ENCODE data around the gene WIPI1.

Gene WIPI1

DNA sequence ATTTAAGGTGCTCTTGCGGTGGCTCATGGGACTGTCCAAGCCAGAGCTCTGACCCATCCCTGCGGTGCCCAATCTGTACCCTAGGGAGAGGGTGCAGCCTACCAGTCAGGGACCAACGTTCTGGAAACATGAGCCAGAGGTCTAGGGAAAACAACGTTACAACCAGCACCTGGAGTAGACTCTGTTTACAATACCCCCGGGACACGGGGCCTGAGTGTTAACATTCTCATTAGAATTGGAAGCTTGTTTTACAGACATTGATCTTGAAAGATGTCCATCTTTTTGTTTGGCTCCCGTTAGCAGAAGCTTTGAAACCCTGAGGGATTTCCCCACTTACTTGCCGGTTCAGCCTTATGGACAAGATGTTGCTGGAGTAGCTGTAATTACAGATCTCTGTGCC is 6.9 kb downstream of the WIPI1 start:
- TF ChIP-seq, protein P1, sequence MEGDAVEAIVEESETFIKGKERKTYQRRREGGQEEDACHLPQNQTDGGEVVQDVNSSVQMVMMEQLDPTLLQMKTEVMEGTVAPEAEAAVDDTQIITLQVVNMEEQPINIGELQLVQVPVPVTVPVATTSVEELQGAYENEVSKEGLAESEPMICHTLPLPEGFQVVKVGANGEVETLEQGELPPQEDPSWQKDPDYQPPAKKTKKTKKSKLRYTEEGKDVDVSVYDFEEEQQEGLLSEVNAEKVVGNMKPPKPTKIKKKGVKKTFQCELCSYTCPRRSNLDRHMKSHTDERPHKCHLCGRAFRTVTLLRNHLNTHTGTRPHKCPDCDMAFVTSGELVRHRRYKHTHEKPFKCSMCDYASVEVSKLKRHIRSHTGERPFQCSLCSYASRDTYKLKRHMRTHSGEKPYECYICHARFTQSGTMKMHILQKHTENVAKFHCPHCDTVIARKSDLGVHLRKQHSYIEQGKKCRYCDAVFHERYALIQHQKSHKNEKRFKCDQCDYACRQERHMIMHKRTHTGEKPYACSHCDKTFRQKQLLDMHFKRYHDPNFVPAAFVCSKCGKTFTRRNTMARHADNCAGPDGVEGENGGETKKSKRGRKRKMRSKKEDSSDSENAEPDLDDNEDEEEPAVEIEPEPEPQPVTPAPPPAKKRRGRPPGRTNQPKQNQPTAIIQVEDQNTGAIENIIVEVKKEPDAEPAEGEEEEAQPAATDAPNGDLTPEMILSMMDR (IDR thresholded peaks at IDR 0.05; ENCODE audit: low read depth, low read length) = no peak
- TF ChIP-seq EZH2phosphoT487 (IDR thresholded peaks at IDR 0.05; ENCODE audit: low read depth) = no peak
- no peaks in the 10 kb centered on the region for H3K9me3 ChIP-seq (ENCODE audit: insufficient read depth, low read length)
- H3K9ac ChIP-seq (ENCODE audit: low read length) = no peak overlapping the region
- peaks cover 6% of the 10 kb centered on the region; the same call in 1 of the 2 replicates for H3K4me1 ChIP-seq (ENCODE audit: low read length)
- no peak overlapping the region for H3K4me3 ChIP-seq (ENCODE audit: low read length)
- H3K27me3 ChIP-seq (ENCODE audit: low read depth, low read length) = peaks cover 1% of the 10 kb centered on the region
- H3K36me3 ChIP-seq (replicated peaks; ENCODE audit: low read depth, low read length) = peaks cover 6% of the 10 kb centered on the region
- H3K4me2 ChIP-seq (ENCODE audit: low read length) = no peak overlapping the region
- H3K79me2 ChIP-seq (ENCODE audit: low read length) = no peaks in the 10 kb centered on the region
- H3K27ac ChIP-seq (ENCODE audit: low read length) = no peak overlapping the region
- no peaks in the 10 kb centered on the region for H4K20me1 ChIP-seq (ENCODE audit: insufficient read depth, low read length)
- H2AFZ ChIP-seq (ENCODE audit: low read depth, low read length) = no peak overlapping the region

DNA sequence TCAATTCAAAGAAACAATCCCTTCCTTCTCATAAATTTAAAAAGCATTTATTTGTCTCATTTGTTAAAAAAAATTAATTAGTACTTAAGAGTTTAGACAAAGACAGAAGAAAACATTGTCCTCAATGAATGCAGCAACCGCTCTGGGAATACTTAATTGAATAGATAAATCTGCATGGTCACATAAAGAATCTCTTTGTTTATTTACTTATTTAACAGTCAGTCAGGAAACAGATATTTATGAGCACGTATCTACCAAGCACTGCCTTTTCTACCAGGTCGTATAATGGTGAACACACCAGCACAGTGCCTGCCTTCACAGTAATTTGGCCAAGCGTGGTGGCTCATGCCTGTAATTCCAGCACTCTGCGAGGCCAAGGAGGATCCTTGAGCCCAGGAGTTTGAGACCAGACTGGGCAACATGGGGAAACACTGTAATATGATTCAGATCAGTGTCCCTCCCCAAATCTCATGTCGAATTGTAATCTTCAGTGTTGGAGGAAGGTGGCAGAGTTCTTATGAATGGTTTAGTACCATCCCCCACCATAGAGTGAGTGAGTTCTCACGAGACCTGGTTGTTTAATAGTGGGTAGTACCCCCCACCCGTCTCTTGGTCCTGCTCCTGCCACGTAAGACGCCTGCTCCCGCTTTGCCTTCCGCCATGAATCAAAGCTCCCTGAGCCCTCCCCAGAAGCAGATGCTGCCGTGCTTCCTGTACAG is 8.1 kb downstream of the WIPI1 start:
- TF ChIP-seq EZH2phosphoT487 (IDR thresholded peaks at IDR 0.05; ENCODE audit: low read depth) = no peak
- TF ChIP-seq, protein P1 (IDR thresholded peaks at IDR 0.05; ENCODE audit: low read depth, low read length) = no peak
- H3K27me3 ChIP-seq (ENCODE audit: low read depth, low read length) = no peaks in the 10 kb centered on the region
- H2AFZ ChIP-seq (ENCODE audit: low read depth, low read length) = no peak overlapping the region
- no peak overlapping the region for H3K4me2 ChIP-seq (ENCODE audit: low read length)
- peaks cover 6% of the 10 kb centered on the region; the same call in 1 of the 2 replicates for H3K4me1 ChIP-seq (ENCODE audit: low read length)
- peaks cover 6% of the 10 kb centered on the region for H3K36me3 ChIP-seq (replicated peaks; ENCODE audit: low read depth, low read length)
- H3K9ac ChIP-seq (ENCODE audit: low read length) = no peak overlapping the region
- H4K20me1 ChIP-seq (ENCODE audit: insufficient read depth, low read length) = no peaks in the 10 kb centered on the region
- no peaks in the 10 kb centered on the region for H3K9me3 ChIP-seq (ENCODE audit: insufficient read depth, low read length)
- H3K79me2 ChIP-seq (ENCODE audit: low read length) = no peaks in the 10 kb centered on the region
- no peak overlapping the region for H3K27ac ChIP-seq (ENCODE audit: low read length)
- H3K4me3 ChIP-seq (ENCODE audit: low read length) = no peak overlapping the region

DNA sequence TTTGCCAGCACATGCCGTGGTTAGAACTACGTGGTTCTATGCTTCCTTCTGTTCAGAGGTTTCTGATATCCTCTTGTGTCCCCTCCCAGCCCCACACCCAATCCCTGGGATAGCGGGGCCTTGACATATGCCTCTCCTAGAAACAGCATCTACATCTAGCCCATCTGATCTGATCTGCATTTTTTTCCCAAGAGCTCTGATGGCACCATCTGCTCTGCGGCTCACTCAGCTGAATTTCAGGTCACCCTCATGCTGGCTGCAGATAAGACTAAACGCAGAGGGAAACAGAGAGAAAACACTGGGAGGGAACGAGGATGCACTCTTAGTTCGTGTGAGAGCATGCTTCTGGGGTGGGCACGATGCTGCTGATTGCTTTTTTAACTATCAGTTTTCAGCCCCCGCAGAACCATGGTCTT is 10.7 kb downstream of the WIPI1 start:
- no peak overlapping the region for H3K9ac ChIP-seq (ENCODE audit: low read length)
- no peak overlapping the region for H3K4me2 ChIP-seq (ENCODE audit: low read length)
- peaks cover 6% of the 10 kb centered on the region for H3K36me3 ChIP-seq (replicated peaks; ENCODE audit: low read depth, low read length)
- H3K79me2 ChIP-seq (ENCODE audit: low read length) = no peaks in the 10 kb centered on the region
- no peaks in the 10 kb centered on the region for H3K27me3 ChIP-seq (ENCODE audit: low read depth, low read length)
- peaks cover 1% of the 10 kb centered on the region; the same call in 1 of the 2 replicates for H3K4me1 ChIP-seq (ENCODE audit: low read length)
- H3K9me3 ChIP-seq (ENCODE audit: insufficient read depth, low read length) = no peaks in the 10 kb centered on the region
- no peak overlapping the region for H3K27ac ChIP-seq (ENCODE audit: low read length)
- no peak overlapping the region for H2AFZ ChIP-seq (ENCODE audit: low read depth, low read length)
- H4K20me1 ChIP-seq (ENCODE audit: insufficient read depth, low read length) = no peaks in the 10 kb centered on the region
- H3K4me3 ChIP-seq (ENCODE audit: low read length) = no peak overlapping the region
- no peak for TF ChIP-seq EZH2phosphoT487 (IDR thresholded peaks at IDR 0.05; ENCODE audit: low read depth)
- TF ChIP-seq, protein P1 (IDR thresholded peaks at IDR 0.05; ENCODE audit: low read depth, low read length) = no peak

DNA sequence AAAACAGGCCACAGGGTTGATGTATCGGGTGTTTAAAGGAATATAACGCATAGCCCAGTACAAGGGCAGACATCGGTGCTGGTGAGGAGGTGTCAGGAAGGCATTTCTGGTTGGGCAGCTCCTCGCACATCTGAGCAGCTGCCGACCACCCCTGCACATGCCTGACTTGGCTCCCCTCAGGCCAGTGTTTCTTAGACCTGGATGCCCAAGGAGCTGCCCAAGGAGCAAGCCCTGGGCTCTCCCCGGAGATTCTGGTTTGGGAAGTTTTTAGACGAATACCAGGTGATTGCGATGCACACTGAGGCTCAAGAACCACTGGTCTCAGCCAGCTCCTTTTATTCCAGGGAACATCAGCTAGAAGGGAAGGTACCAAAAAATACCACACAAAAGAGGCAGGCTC is 11.6 kb downstream of the WIPI1 start:
- no peaks in the 10 kb centered on the region for H3K9me3 ChIP-seq (ENCODE audit: insufficient read depth, low read length)
- H3K27me3 ChIP-seq (ENCODE audit: low read depth, low read length) = no peaks in the 10 kb centered on the region
- no peaks in the 10 kb centered on the region for H3K4me1 ChIP-seq (ENCODE audit: low read length)
- TF ChIP-seq, protein P1 (IDR thresholded peaks at IDR 0.05; ENCODE audit: low read depth, low read length) = no peak
- no peak for TF ChIP-seq EZH2phosphoT487 (IDR thresholded peaks at IDR 0.05; ENCODE audit: low read depth)
- H3K9ac ChIP-seq (ENCODE audit: low read length) = no peak overlapping the region
- H3K4me3 ChIP-seq (ENCODE audit: low read length) = no peak overlapping the region
- H4K20me1 ChIP-seq (ENCODE audit: insufficient read depth, low read length) = no peaks in the 10 kb centered on the region
- no peak overlapping the region for H3K27ac ChIP-seq (ENCODE audit: low read length)
- no peak overlapping the region for H3K4me2 ChIP-seq (ENCODE audit: low read length)
- H3K36me3 ChIP-seq (replicated peaks; ENCODE audit: low read depth, low read length) = peaks cover 6% of the 10 kb centered on the region
- H3K79me2 ChIP-seq (ENCODE audit: low read length) = no peaks in the 10 kb centered on the region
- H2AFZ ChIP-seq (ENCODE audit: low read depth, low read length) = no peak overlapping the region

All from OCI-LY3 (cell line).